PFSK-1 (cell line): ENCODE measurements around the gene SELENON.

ENCODE experiments used
- FOXP2 ChIP-seq: optimal IDR thresholded peaks from 2 replicates; pipeline ENCODE3; 2011; ENCODE audit warnings: borderline replicate concordance, control low read depth, inconsistent platforms; ENCODE audit not compliant: insufficient read depth; ENCODE audit errors: extremely low read length, extremely low read depth
- POLR2AphosphoS5 ChIP-seq: IDR thresholded peaks from 2 replicates; pipeline ENCODE4 v1.6.1; 2012; ENCODE audit warnings: low read depth, mild to moderate bottlenecking, control low read depth, low read length, moderate library complexity
- REST ChIP-seq, 2 experiments: IDR thresholded peaks; 2 replicates each; pipeline versions ENCODE4 v1.6.1 to v1.8.0; 2011 to 2012; ENCODE audit warnings: low read depth in 2 of 2, low read length in 2 of 2, control low read depth in 1 of 2, inconsistent platforms in 1 of 2, mild to moderate bottlenecking in 1 of 2, moderate library complexity in 1 of 2; ENCODE audit not compliant: insufficient read depth in 1 of 2
- SIN3A ChIP-seq: IDR thresholded peaks from 2 replicates; pipeline ENCODE4 v1.6.1; 2012; ENCODE audit warnings: mild to moderate bottlenecking, low read length, moderate library complexity, borderline replicate concordance; ENCODE audit not compliant: insufficient read depth
- TAF1 ChIP-seq: IDR thresholded peaks from 2 replicates; pipeline ENCODE4 v1.6.1; 2012; ENCODE audit warnings: low read length, control low read depth, borderline replicate concordance; ENCODE audit not compliant: insufficient read depth

Gene SELENON

DNA sequence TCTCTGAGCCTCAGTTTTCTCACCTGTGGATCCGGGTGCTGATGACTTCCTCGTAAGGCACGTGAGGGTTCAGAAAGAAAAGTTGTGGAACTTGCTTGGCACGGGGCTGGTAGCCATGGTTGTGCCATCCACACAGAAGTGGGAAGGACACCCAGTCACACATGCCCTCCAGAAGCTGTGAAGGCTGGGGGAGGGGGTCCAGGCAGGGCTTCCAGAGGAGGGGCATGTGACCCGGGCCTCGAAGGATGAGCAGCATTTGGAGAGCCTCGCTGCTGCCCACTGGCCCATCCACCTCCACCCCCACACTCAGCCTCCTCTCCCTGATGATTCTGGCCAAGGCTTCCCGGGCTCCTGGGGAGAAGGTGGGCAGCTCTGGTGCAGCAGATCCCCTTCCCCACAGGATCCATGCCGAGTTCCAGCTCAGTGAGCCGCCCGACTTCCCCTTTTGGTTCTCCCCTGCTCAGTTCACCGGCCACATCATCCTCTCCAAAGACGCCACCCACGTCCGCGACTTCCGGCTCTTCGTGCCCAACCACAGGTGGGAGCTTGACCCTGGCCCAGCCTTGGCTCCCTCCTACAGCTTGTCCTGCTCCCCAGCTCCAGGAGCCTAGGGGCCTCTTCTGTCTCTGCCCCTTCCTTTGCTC, 9.4 kb downstream of the SELENON start:
- TF ChIP-seq FOXP2, result no peak
- TF ChIP-seq POLR2AphosphoS5, result no peak
- no peak for TF ChIP-seq TAF1
- TF ChIP-seq REST (IDR thresholded peaks at IDR 0.05; ENCODE audit: insufficient read depth in 1 of 2, low read depth in 2 of 2, low read length in 2 of 2), result no peak
- TF ChIP-seq SIN3A, result no peak

DNA sequence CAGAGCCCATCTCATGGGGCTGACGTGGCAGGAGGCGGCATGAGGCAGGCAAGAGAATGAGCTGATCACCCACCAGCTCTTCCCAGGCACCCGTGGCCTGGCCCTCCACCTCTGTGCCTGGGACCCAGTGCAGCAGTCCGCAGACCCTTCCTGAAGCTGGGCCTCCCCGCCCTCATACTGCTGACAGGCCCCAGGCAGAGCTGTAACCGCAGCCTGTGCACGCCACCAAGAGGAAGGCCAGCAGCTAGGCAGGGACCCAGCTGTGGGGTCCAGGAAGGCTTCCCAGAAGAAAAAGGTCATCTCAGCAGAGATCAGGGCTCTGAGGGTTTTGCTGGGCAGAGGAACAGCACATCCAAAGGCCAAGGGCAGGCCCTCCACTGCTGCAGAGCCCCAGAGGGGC, 9.9 kb downstream of the SELENON start:
- no peak for TF ChIP-seq FOXP2
- no peak for TF ChIP-seq SIN3A
- TF ChIP-seq TAF1, result no peak
- TF ChIP-seq POLR2AphosphoS5, result no peak

DNA sequence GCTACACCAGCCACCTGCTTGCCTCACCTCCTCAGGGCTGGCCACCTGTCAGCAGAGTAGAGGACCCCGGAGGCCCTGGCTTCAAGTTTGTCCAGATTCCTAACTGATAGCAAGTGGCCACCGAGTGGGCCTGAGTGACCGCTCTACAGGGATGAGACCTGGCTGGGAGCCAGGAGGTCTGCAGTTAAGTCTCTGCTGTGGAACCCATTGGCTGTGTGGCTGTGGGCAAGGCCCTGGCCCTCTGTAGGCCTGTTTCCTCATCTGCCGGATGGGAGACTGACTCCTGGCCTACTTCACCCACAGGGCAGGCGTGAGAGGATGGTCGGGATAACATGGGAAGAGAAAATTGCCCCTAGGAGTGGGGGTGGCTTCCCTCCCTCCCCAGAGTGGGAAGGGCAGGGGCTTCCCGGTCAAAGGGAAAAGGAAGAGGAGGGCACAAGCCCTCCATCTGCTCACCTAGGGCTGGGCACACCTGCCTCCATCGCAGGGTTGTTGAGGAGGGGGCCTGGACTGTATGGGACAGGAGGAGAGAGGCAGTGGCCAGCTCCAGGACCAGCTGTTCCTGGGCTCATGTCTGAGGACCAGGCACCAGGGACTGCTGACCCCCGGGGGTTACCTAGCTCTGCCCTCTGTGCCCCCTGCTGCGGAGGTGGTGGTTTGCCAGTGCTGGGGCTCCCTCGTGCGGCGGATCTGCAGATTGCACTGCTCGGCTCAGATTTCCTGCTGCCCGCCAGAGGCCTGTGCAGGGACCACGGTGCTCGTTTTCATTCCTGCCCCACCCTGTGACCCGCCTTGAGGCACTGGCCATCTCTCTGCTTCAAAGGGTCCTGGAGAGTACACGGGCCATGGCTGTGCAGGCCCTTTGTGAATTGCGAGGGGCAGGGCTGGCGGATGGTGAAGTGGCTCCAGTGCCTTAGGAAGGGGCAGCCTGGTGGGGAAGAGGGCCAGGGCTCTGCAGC, 10.6 kb downstream of the SELENON start:
- TF ChIP-seq TAF1 (no peak), POLR2AphosphoS5 (no peak), SIN3A (no peak), REST (IDR thresholded peaks at IDR 0.05; ENCODE audit: insufficient read depth in 1 of 2, low read depth in 2 of 2, low read length in 2 of 2) (no peak), FOXP2 (peak; percentile 47)

DNA sequence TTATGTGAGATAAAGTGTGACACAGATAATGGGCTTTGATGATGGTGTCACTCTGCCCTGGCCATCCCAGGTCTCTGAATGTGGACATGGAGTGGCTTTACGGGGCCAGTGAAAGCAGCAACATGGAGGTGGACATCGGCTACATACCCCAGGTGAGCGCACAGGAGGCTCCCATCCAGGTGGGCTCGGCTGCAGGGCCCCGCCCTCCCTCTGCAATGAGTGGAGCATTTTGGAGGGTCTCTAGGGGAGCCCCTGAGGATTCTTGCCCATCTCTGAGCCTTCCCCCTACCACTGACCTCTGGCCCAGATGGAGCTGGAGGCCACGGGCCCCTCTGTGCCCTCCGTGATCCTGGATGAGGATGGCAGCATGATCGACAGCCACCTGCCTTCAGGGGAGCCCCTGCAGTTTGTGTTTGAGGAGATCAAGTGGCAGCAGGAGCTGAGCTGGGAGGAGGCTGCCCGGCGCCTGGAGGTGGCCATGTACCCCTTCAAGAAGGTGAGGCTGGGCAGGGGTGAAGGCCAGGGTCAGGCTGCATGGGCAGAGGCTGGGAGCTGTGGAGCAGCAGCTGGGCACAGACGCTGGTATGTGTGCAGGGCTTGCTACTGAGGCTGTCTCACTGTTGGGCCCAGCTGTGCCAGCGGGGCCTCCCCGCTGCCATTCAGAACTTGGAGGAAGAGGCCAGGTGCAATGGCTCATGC, 11.5 kb downstream of the SELENON start:
- TF ChIP-seq TAF1, result no peak

DNA sequence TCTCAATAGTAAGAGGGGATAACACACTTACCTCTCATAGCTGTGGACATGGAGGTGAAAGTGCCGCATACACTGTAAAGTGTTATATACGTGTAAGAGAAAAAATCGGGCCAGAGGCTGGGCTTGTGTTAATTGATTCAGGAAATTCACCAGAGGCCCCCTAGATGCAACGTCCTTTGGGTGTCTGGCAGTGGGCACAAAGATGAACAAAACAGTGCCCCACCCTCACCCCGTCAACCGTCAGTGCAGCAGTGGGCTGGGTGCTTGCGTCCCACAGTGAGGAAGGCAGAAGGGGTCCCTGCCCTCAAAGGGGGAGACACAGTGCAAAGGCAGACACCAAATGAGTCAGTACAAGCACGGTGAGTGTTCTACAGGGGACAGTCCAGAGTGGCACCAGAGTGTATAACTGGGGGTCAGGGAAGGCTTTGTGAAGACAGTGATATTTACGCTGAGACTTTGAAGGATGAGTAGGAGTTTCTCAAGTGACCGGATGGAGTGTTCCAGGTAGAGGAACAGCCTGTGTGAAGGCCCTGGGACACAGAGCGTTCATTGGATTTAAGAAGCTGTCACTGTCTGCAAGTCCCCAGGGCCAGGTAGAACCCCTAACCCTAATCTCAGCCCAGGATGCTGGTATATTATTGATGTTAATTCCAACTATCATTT, 13.2 kb downstream of the SELENON start:
- TF ChIP-seq REST (IDR thresholded peaks at IDR 0.05; ENCODE audit: insufficient read depth in 1 of 2, low read depth in 2 of 2, low read length in 2 of 2) (no peak), TAF1 (no peak), POLR2AphosphoS5 (no peak), FOXP2 (no peak), SIN3A (no peak)
